CD4-positive, alpha-beta T cell (primary cell): ENCODE data around the gene CHI3L1. TPM values are rescaled to one million over a fixed set of nuclear protein-coding genes. Genes with fewer than 3 reads are reported as not detected.

ENCODE experiments used
- ATAC-seq: fragments of 200-7000 bp; cut with Tn5 transposase; one replicate; pipeline ENCODE4 v1.10.0; 2022; ENCODE audit warnings: mild to moderate bottlenecking; ENCODE audit not compliant: poor library complexity
- CTCF ChIA-PET: fragments of 350-600 bp; sonication (Branson Sonifier 250); formaldehyde crosslinking; loops from one replicate; lab custom pipeline; 2021; ENCODE audit warnings: antibody characterized with exemption, inconsistent platforms; lab: Charles Lee
- POLR2A ChIA-PET: fragments of 350-600 bp; sonication (Branson Sonifier 250); formaldehyde crosslinking; loops from one replicate; lab custom pipeline; 2021; ENCODE audit warnings: antibody characterized with exemption, inconsistent platforms; lab: Charles Lee
- DNase-seq, 14 experiments: peaks; one replicate each; pipeline ENCODE4 v3.0.0-alpha.2; 2013 to 2020; ENCODE audit warnings: mixed read lengths in 2 of 14
- H3K27ac ChIP-seq, 2 donors: one replicate each; pipeline versions ENCODE4 v1.5.1 to v1.7.0; 2013; ENCODE audit warnings: low read length in 2 of 2, low read depth in 1 of 2, mild to moderate bottlenecking in 1 of 2
- H3K27me3 ChIP-seq, 2 experiments: 1 replicate in 1 of 2; 2 replicates in 1 of 2; pipeline versions ENCODE4 v1.6.1 to v1.7.0; 2013; ENCODE audit warnings: low read length in 2 of 2, control low read depth in 1 of 2, mild to moderate bottlenecking in 1 of 2, moderate library complexity in 1 of 2; ENCODE audit not compliant: insufficient read depth in 2 of 2, control insufficient read depth in 1 of 2
- H3K36me3 ChIP-seq: one replicate; pipeline ENCODE4 v1.6.1; 2013; ENCODE audit warnings: low read length, control low read depth; ENCODE audit not compliant: insufficient read depth
- H3K4me1 ChIP-seq: one replicate; pipeline ENCODE4 v1.6.1; 2013; ENCODE audit warnings: low read length, control low read depth; ENCODE audit not compliant: insufficient read depth
- H3K4me3 ChIP-seq: one replicate; pipeline ENCODE4 v1.5.1; 2013; ENCODE audit warnings: mild to moderate bottlenecking, low read length, moderate library complexity
- H3K9me3 ChIP-seq, 2 experiments: 1 replicate in 1 of 2; 2 replicates in 1 of 2; pipeline versions ENCODE4 v1.6.1 to v1.7.0; 2013; ENCODE audit warnings: low read length in 2 of 2, mild to moderate bottlenecking in 2 of 2, control low read depth in 1 of 2, moderate library complexity in 1 of 2; ENCODE audit not compliant: control insufficient read depth in 1 of 2, insufficient read depth in 1 of 2
- H3K27ac Mint-ChIP-seq: one replicate; pipeline ENCODE4 v1.8.0; 2020; ENCODE audit warnings: mixed read lengths
- H3K27me3 Mint-ChIP-seq: one replicate; pipeline ENCODE4 v1.8.0; 2021; ENCODE audit warnings: mixed read lengths
- H3K36me3 Mint-ChIP-seq: one replicate; pipeline ENCODE4 v1.8.0; 2021; ENCODE audit warnings: low read depth, mixed read lengths
- H3K4me1 Mint-ChIP-seq: one replicate; pipeline ENCODE4 v1.8.0; 2021; ENCODE audit warnings: low read depth, mixed read lengths
- H3K4me3 Mint-ChIP-seq: one replicate; pipeline ENCODE4 v1.8.0; 2020; ENCODE audit warnings: mild to moderate bottlenecking, mixed read lengths
- H3K9me3 Mint-ChIP-seq: one replicate; pipeline ENCODE4 v1.8.0; 2020; ENCODE audit warnings: mixed read lengths
- intact Hi-C, 2 experiments: fragments of 100-400 bp; cut with DNase I in 1 of 2; cut with micrococcal nuclease in 1 of 2; formaldehyde crosslinking; loops; one replicate each; pipeline versions ENCODE4 v1.15.1 to v1.9.0; 2023 to 2025; cut with DNase I, micrococcal nuclease
- total RNA-seq, 174 experiments: library from RNA in 2 of 174; stranded (reverse) in 2 of 174; gene quantifications; one replicate each; pipeline ENCODE4 v1.2.3 and lab custom pipeline; 2021 to 2026
- TF ChIP-seq, protein P1 (sequence below): fragments of 200-600 bp; IDR thresholded peaks from one replicate; pipeline ENCODE4 v1.8.0; 2022; ENCODE audit warnings: antibody characterized with exemption, mild to moderate bottlenecking

Gene CHI3L1
- total RNA-seq, 2 experiments from 2014 or later: not detected

DNA sequence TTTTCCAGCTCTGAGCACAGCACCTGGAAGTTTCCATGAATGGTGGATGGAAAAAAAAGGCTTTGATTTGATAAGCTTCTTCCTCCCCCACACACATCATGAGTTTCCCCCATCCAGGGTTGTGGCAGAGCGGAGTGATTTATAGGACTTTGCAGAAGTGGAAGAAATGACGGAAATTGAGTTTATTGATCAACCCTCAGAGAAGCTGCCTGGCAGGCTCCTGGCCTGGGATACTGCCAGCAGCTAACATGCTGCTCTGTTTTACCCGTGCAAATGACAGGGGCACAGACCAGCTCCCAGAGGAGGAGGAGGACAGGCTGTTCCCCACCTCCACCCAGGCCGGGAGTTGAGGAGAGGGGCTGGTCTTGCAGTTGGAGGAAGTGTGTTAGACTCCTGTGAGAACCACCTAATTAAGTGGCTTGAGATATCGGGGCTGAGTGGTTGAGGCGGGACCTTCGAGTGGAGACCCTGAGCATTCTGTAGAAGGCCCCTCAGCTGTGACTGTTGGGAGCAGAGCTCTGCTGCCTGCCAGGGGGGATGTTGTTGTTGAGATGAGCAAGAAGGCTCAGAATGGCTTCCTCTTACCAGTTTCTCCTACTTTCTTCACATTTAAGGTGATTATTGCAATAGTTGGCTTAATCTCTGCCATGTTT is 37.2 kb downstream of the CHI3L1 start:
- Mint-ChIP-seq H3K27ac (no peak overlapping the region), H3K4me1 (no peaks in the 10 kb centered on the region), H3K27me3 (no peaks in the 10 kb centered on the region), H3K9me3 (no peaks in the 10 kb centered on the region), H3K4me3 (no peak overlapping the region), H3K36me3 (no peaks in the 10 kb centered on the region)
- H3K4me1 ChIP-seq: no peaks in the 10 kb centered on the region
- DNase-seq: no peak
- ATAC-seq: no peak
- TF ChIP-seq, protein P1, sequence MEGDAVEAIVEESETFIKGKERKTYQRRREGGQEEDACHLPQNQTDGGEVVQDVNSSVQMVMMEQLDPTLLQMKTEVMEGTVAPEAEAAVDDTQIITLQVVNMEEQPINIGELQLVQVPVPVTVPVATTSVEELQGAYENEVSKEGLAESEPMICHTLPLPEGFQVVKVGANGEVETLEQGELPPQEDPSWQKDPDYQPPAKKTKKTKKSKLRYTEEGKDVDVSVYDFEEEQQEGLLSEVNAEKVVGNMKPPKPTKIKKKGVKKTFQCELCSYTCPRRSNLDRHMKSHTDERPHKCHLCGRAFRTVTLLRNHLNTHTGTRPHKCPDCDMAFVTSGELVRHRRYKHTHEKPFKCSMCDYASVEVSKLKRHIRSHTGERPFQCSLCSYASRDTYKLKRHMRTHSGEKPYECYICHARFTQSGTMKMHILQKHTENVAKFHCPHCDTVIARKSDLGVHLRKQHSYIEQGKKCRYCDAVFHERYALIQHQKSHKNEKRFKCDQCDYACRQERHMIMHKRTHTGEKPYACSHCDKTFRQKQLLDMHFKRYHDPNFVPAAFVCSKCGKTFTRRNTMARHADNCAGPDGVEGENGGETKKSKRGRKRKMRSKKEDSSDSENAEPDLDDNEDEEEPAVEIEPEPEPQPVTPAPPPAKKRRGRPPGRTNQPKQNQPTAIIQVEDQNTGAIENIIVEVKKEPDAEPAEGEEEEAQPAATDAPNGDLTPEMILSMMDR: no peak
- H3K27ac ChIP-seq: no peak overlapping the region
- H3K4me3 ChIP-seq: no peak overlapping the region
- CTCF ChIA-PET: no interaction called here
- intact Hi-C loops: no loop called here
- POLR2A ChIA-PET: no interaction called here
- H3K9me3 ChIP-seq: no peaks in the 10 kb centered on the region
- H3K36me3 ChIP-seq: no peaks in the 10 kb centered on the region
- H3K27me3 ChIP-seq: no peaks in the 10 kb centered on the region

DNA sequence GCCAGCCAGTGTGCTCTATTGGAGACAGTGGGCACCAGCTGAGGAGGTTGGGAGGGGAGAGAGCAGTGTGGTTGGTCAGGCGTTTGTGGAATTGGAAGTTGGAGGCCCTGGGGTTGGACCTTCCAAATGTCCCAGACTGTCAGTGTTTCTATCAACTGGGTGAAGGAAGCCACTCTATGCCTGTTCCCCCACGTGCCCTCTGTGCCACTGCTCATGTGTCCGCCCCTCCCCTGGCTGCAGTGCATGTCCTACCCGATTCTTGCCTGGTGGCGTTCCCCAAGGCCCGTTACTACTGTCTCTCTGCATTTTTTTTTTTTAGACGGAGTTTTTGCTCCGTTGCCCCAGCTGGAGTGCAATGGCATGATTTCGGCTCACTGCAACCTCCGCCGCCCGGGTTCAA is 37.9 kb downstream of the CHI3L1 start:
- no peaks in the 10 kb centered on the region for H3K36me3 Mint-ChIP-seq
- H3K27me3 ChIP-seq: no peaks in the 10 kb centered on the region
- no peaks in the 10 kb centered on the region for H3K4me1 Mint-ChIP-seq
- H3K4me3 ChIP-seq: no peak overlapping the region
- H3K9me3 Mint-ChIP-seq: no peaks in the 10 kb centered on the region
- H3K27ac Mint-ChIP-seq: no peak overlapping the region
- DNase-seq (no peak), ATAC-seq (no peak)
- no peak overlapping the region for H3K27ac ChIP-seq
- TF ChIP-seq, protein P1: no peak
- no peak overlapping the region for H3K4me3 Mint-ChIP-seq
- intact Hi-C loops: no loop called here
- no peaks in the 10 kb centered on the region for H3K4me1 ChIP-seq
- H3K9me3 ChIP-seq: no peaks in the 10 kb centered on the region
- no peaks in the 10 kb centered on the region for H3K36me3 ChIP-seq
- ChIA-PET POLR2A (no interaction called here), CTCF (no interaction called here)
- H3K27me3 Mint-ChIP-seq: no peaks in the 10 kb centered on the region

DNA sequence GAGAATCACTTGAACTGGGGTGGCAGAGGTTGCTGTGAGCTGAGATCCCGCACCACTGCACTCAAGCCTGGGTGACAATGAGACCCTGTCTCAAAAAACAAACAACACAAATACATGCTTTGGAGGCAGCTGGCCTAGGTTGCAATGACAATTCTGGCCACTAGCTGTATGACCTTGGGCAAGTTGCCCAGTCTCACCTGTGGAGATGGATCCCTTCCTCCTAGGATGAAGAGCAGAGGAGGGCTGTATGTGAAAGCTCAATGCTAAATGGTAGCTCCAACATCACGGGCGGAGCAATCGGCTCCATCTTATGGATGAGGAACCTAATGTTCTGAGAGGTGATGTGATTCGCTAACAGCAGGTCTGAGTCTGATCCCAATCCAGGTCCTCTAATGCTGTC is 38.4 kb downstream of the CHI3L1 start:
- CTCF ChIA-PET: no interaction called here
- ATAC-seq: no peak
- Mint-ChIP-seq H3K4me3 (no peak overlapping the region), H3K36me3 (no peaks in the 10 kb centered on the region), H3K27ac (no peak overlapping the region), H3K27me3 (no peaks in the 10 kb centered on the region), H3K4me1 (no peaks in the 10 kb centered on the region), H3K9me3 (no peaks in the 10 kb centered on the region)
- POLR2A ChIA-PET: no interaction called here
- H3K9me3 ChIP-seq: peaks cover 0 to under 1% of the 10 kb centered on the region in 2 experiments
- no peaks in the 10 kb centered on the region for H3K36me3 ChIP-seq
- no peak overlapping the region for H3K4me3 ChIP-seq
- H3K27ac ChIP-seq: no peak overlapping the region
- intact Hi-C loops: no loop called here
- DNase-seq: no peak
- H3K4me1 ChIP-seq: no peaks in the 10 kb centered on the region
- peaks cover 0 to 1% of the 10 kb centered on the region in 2 experiments for H3K27me3 ChIP-seq
- TF ChIP-seq, protein P1: no peak
